GM12878 (cell line): ENCODE results near the gene FSHB. TPM values are rescaled to one million over a fixed set of nuclear protein-coding genes. Genes with fewer than 3 reads are reported as not detected.
A peak's percentile ranks its signal among the peaks of the same experiment; 100 is the strongest.

Experiments
- ATAC-seq: fragments of 200-7000 bp; cut with Tn5 transposase; 3 replicates; pipeline ENCODE4 v1.9.1; 2020; ENCODE audit warnings: mild to moderate bottlenecking, moderate library complexity
- BruUV-seq: library from RNA; stranded (reverse); fragments of 400-500 nt; replicated peaks from 2 replicates; lab custom pipeline; 2021; lab: Mats Ljungman, UMichigan
- CTCF ChIA-PET: fragments of 300-600 bp; sonication (Branson Sonifier 250); formaldehyde crosslinking; extraction: SDS; loops from one replicate; lab custom pipeline; 2021; ENCODE audit warnings: inconsistent platforms; lab: Yijun Ruan, JAX
- POLR2A ChIA-PET: fragments of 350-600 bp; formaldehyde crosslinking; extraction: SDS; loops from one replicate; lab custom pipeline; 2021; ENCODE audit warnings: inconsistent platforms; lab: Charles Lee
- RAD21 ChIA-PET: fragments of 300-600 bp; sonication (Branson Sonifier 250); formaldehyde crosslinking; loops from one replicate; lab custom pipeline; 2023; ENCODE audit warnings: antibody characterized with exemption; ENCODE audit not compliant: unreplicated experiment; lab: Charles Lee
- SMC1A ChIA-PET: fragments of 300-600 bp; sonication (Branson Sonifier 250); formaldehyde crosslinking; loops from one replicate; lab custom pipeline; 2023; ENCODE audit not compliant: unreplicated experiment, uncharacterized antibody; lab: Charles Lee
- DNase-seq: peaks from one replicate; pipeline ENCODE4 v3.0.0-alpha.2; 2011; ENCODE audit warnings: low read depth, low spot score
- FAIRE-seq: peaks from 3 replicates; lab custom pipeline; 2011; peaks lifted over from hg19 to GRCh38; lab: Jason Lieb, UNC
- H2AFZ ChIP-seq: 2 replicates; pipeline ENCODE4 v1.6.0; 2011; ENCODE audit warnings: low read depth, low read length, control low read depth; ENCODE audit not compliant: control insufficient read depth
- H3K27ac ChIP-seq: 2 replicates; pipeline ENCODE4 v1.5.1; 2011; ENCODE audit warnings: control low read depth; ENCODE audit not compliant: control insufficient read depth, insufficient read depth
- H3K27me3 ChIP-seq, 2 experiments: replicated peaks in 1 of 2; 2 replicates each; pipeline versions ENCODE4 v1.6.0 to v1.6.1; 2011; ENCODE audit warnings: low read length in 1 of 2; ENCODE audit not compliant: control insufficient read depth in 2 of 2, insufficient read depth in 2 of 2
- H3K36me3 ChIP-seq, 2 experiments: 2 replicates each; pipeline ENCODE4 v1.5.1; 2011; ENCODE audit warnings: low read length in 1 of 2; ENCODE audit not compliant: control insufficient read depth in 2 of 2, insufficient read depth in 2 of 2
- H3K4me1 ChIP-seq: 2 replicates; pipeline ENCODE4 v1.6.1; 2011; ENCODE audit warnings: mild to moderate bottlenecking, low read length, moderate library complexity, mixed read lengths; ENCODE audit not compliant: control insufficient read depth, insufficient read depth
- H3K4me2 ChIP-seq: 2 replicates; pipeline ENCODE4 v1.6.0; 2011; ENCODE audit warnings: control low read depth; ENCODE audit not compliant: control insufficient read depth, insufficient read depth
- H3K4me3 ChIP-seq: fragments of 200-600 bp; sonication (generic); 2 replicates; pipeline ENCODE4 v1.5.1; 2016
- H3K79me2 ChIP-seq: 2 replicates; pipeline ENCODE4 v1.6.0; 2011; ENCODE audit warnings: low read length; ENCODE audit not compliant: control insufficient read depth, insufficient read depth
- H3K9ac ChIP-seq: 2 replicates; pipeline ENCODE4 v1.8.0; 2011; ENCODE audit warnings: low read length, control low read depth, mixed read lengths; ENCODE audit not compliant: control insufficient read depth, insufficient read depth
- H3K9me3 ChIP-seq: replicated peaks from 3 replicates; pipeline ENCODE4 v1.5.1; 2011; ENCODE audit warnings: mild to moderate bottlenecking, low read length; ENCODE audit not compliant: control insufficient read depth, insufficient read depth
- H4K20me1 ChIP-seq: 2 replicates; pipeline ENCODE4 v1.6.0; 2011; ENCODE audit not compliant: control insufficient read depth, insufficient read depth
- BHLHE40 ChIP-seq, 2 experiments: fragments of 450-650 bp in 1 of 2; IDR thresholded peaks; 2 replicates each; pipeline ENCODE4 v1.6.1; 2011 to 2017; ENCODE audit warnings: low read depth in 2 of 2, borderline replicate concordance in 1 of 2, improper control_type of control experiment in 1 of 2, low read length in 1 of 2, mild to moderate bottlenecking in 1 of 2
- CBX3 ChIP-seq: fragments of 200-600 bp; sonication (generic); IDR thresholded peaks from 2 replicates; pipeline ENCODE4 v1.6.1; 2016; ENCODE audit warnings: low read depth, borderline replicate concordance
- CBX5 ChIP-seq: sonication (generic); IDR thresholded peaks from 2 replicates; pipeline ENCODE4 v1.6.1; 2016; ENCODE audit warnings: low read depth, moderate library complexity, mild to moderate bottlenecking, inconsistent platforms
- CTCF ChIP-seq, 3 experiments: IDR thresholded peaks in 2 of 3; conservative IDR thresholded peaks in 1 of 3; 2 replicates each; pipeline ENCODE4 v1.5.1; 2011; ENCODE audit warnings: low read depth in 3 of 3, low read length in 3 of 3, mild to moderate bottlenecking in 3 of 3, control low read depth in 2 of 3, moderate library complexity in 2 of 3, inconsistent platforms in 1 of 3, mixed read lengths in 1 of 3; ENCODE audit not compliant: control insufficient read depth in 2 of 3, insufficient read depth in 1 of 3; ENCODE audit errors: extremely low read depth in 1 of 3
- ESRRA ChIP-seq: IDR thresholded peaks from 2 replicates; pipeline ENCODE4 v1.6.1; 2012; ENCODE audit warnings: mild to moderate bottlenecking, low read length, improper control_type of control experiment
- KDM1A ChIP-seq: fragments of 200-600 bp; sonication (generic); IDR thresholded peaks from 2 replicates; pipeline ENCODE4 v1.6.1; 2016; ENCODE audit warnings: borderline replicate concordance
- MXI1 ChIP-seq: fragments of 150-350 bp; IDR thresholded peaks from 2 replicates; pipeline ENCODE4 v1.6.1; 2011; ENCODE audit warnings: low read depth, mild to moderate bottlenecking, inconsistent platforms, low read length, improper control_type of control experiment
- RFX5 ChIP-seq: IDR thresholded peaks from 2 replicates; pipeline ENCODE4 v1.6.1; 2011; ENCODE audit warnings: low read depth, low read length, improper control_type of control experiment
- STAT3 ChIP-seq: IDR thresholded peaks from 2 replicates; pipeline ENCODE4 v1.6.1; 2011; ENCODE audit warnings: low read depth, low read length, improper control_type of control experiment
- SUPT20H ChIP-seq: IDR thresholded peaks from 2 replicates; pipeline ENCODE4 v1.6.1; 2011; ENCODE audit warnings: low read depth, mild to moderate bottlenecking, low read length, moderate library complexity, borderline replicate concordance; ENCODE audit not compliant: control insufficient read depth
- SUZ12 ChIP-seq: fragments of 200-600 bp; sonication (generic); IDR thresholded peaks from one replicate; pipeline ENCODE4 v1.6.1; 2018; ENCODE audit warnings: antibody characterized with exemption, mild to moderate bottlenecking; ENCODE audit not compliant: unreplicated experiment
- USF1 ChIP-seq: IDR thresholded peaks from 2 replicates; pipeline ENCODE4 v1.6.1; 2011; ENCODE audit warnings: borderline replicate concordance, low read depth, mild to moderate bottlenecking, moderate library complexity, mixed read lengths, low read length; ENCODE audit not compliant: insufficient read depth; ENCODE audit errors: extremely low read length
- ZBED1 ChIP-seq: IDR thresholded peaks from 2 replicates; pipeline ENCODE4 v1.6.1; 2016; ENCODE audit warnings: borderline replicate concordance
- ZBTB11 ChIP-seq: fragments of 450-650 bp; formaldehyde crosslinking; IDR thresholded peaks from 2 replicates; pipeline ENCODE4 v1.5.0; 2022; ENCODE audit warnings: mild to moderate bottlenecking, missing genetic modification characterization
- ZNF274 ChIP-seq: IDR thresholded peaks from one replicate; pipeline ENCODE4 v1.8.0; 2011; ENCODE audit not compliant: insufficient read length, insufficient read depth
- WGBS: methylation state at CpG from one replicate; pipeline ENCODE4 v1.1.6; 2016; ENCODE audit warnings: low lambda C conversion rate; ENCODE audit not compliant: insufficient replicate concordance, insufficient coverage; ENCODE audit errors: missing lambda C conversion rate; 5-methylcytosine and 5-hydroxymethylcytosine counted together
- in situ Hi-C: fragments of 300-500 bp; cut with MboI; formaldehyde crosslinking; loops from 9 replicates; pipeline ENCODE4 v1.14.3; 2018; ENCODE audit warnings: mixed read lengths
- intact Hi-C: fragments of 100-400 bp; cut with micrococcal nuclease; formaldehyde crosslinking; loops from one replicate; pipeline ENCODE4 v1.14.2; 2022; ENCODE audit not compliant: unreplicated experiment
- polyA plus RNA-seq, 11 experiments: library from polyadenylated mRNA; depleted of rRNA in 4 of 11; unstranded in 6 of 11; stranded (reverse) in 5 of 11; fragments of >200 nt; fragmentation: Nextera tagmentation in 4 of 11; fragmentation: Illumina TruSeq in 1 of 11; extraction: Ambion mirVana in 4 of 11; extraction: Trizol in 1 of 11; gene quantifications; 1 replicate in 1 of 11; 2 replicates in 10 of 11; pipeline versions ENCODE4 v1.2.1 to v1.2.3, GENCODE V29; 2011 to 2016; ENCODE audit warnings: inconsistent platforms in 2 of 11, missing spikeins in 2 of 11, low read depth in 1 of 11
- total RNA-seq, 4 experiments: library from RNA; depleted of rRNA in 3 of 4; stranded (reverse); fragments of >200 nt in 3 of 4; fragmentation: Illumina TruSeq in 1 of 4; extraction: Trizol in 1 of 4; gene quantifications; 2 replicates each; pipeline versions ENCODE4 v1.2.1 to v1.2.3, GENCODE V29; 2013 to 2021

FSHB gene
- total and polyA plus RNA-seq, 10 of the 15 experiments (the other 5 are each of a cell fraction or from before 2014, with no cell fraction given): not detected

- TF ChIP-seq SUPT20H (no peak), SUZ12 (no peak), RFX5 (no peak), KDM1A (no peak), CBX3 (no peak)
Measured at GRCh38 chr11:30254307-30255298, 23.8 kb downstream of the FSHB start (continued).

- Histone ChIP-seq H3K36me3 (no peaks in the 10 kb centered on the region), H3K9me3 (no peaks in the 10 kb centered on the region), H4K20me1 (no peaks in the 10 kb centered on the region), H2AFZ (no peak overlapping the region), H3K27ac (no peak overlapping the region), H3K9ac (no peak overlapping the region), H3K4me1 (no peaks in the 10 kb centered on the region), H3K27me3 (no peaks in the 10 kb centered on the region), H3K79me2 (no peaks in the 10 kb centered on the region), H3K4me2 (no peak overlapping the region), H3K4me3 (no peak overlapping the region)
- in situ Hi-C loops (no loop called here), intact Hi-C loops (no loop called here)
- FAIRE-seq (no peak), ATAC-seq (peak; percentile 49; the same call in 2 of the 3 replicates), DNase-seq (no peak)
- RAD21 ChIA-PET: no interaction called here
- SMC1A ChIA-PET: interaction anchor here (0.8 to 2.0 kb wide), 3 partner anchors 15 to 84 kb away, joined by 3 to 7 read pairs (median 3); no protein-coding TSS in a partner anchor
- CTCF ChIA-PET: interaction anchor here (0.8 to 3.9 kb wide), 8 partner anchors 10 to 851 kb away, joined by 3 to 22 read pairs (median 3); no protein-coding TSS in a partner anchor
- WGBS: 24% methylated on average over 5 of the region's 5 CpGs
- no TSS peak for BruUV-seq
- POLR2A ChIA-PET: no interaction called here
- no peak for TF ChIP-seq ESRRA
- TF ChIP-seq MXI1: no peak
- TF ChIP-seq BHLHE40 (IDR thresholded peaks at IDR 0.05; ENCODE audit: borderline replicate concordance in 1 of 2, low read depth in 2 of 2, low read length in 1 of 2): no peak
- TF ChIP-seq ZBED1: no peak
- no peak for TF ChIP-seq ZBTB11 (CRISPR knock-in tag)
- no peak for TF ChIP-seq ZNF274
- TF ChIP-seq STAT3: no peak
- no peak for TF ChIP-seq CBX5
- no peak for TF ChIP-seq USF1
- no peak for TF ChIP-seq CTCF (IDR thresholded peaks at IDR 0.05 in 2 of 3, conservative IDR thresholded peaks at IDR 0.05 in 1 of 3; ENCODE audit: control insufficient read depth in 2 of 3, extremely low read depth in 1 of 3, insufficient read depth in 1 of 3, low read depth in 3 of 3, low read length in 3 of 3)
Measured at GRCh38 chr11:30255637-30256036, 24.8 kb downstream of the FSHB start.
